Measurements from ENCODE around the gene KRTAP5-3.
A peak's percentile ranks its signal among the peaks of the same experiment; 100 is the strongest.

Gene KRTAP5-3

DNA sequence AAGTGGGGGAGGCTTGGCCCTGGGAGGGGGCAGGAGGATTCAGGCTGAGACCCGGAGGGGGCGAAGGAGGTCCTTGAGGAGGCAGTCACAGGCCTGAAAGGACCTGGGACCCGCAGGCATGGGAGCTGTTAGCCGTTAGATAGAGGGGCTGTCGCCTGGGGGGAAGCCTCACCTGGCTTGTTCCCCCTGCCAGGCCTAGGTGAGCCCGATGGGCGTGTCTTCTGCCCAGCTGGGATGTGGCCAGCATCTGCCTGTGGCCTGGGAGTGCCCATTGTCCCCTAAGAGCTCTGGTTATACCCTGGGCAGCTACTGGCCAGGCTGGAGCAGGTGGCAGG, 34.4 kb downstream of the KRTAP5-3 start:
- DNase-seq (ENCODE audit: low spot score): no peak
- peak overlapping the region; percentile 28 for H3K4me3 ChIP-seq (ENCODE audit: severe bottlenecking)
- H3K36me3 ChIP-seq (ENCODE audit: low read depth): no peaks in the 10 kb centered on the region
- H3K4me1 ChIP-seq (ENCODE audit: insufficient read depth, poor library complexity, severe bottlenecking): no peaks in the 10 kb centered on the region
- peak; percentile 60 for ATAC-seq (ENCODE audit: low read depth)
- peaks cover 20% of the 10 kb centered on the region for H3K27me3 ChIP-seq (ENCODE audit: insufficient read depth, poor library complexity, severe bottlenecking)
- no peak overlapping the region for H3K27ac ChIP-seq (ENCODE audit: poor library complexity, severe bottlenecking)
- no peak for TF ChIP-seq CTCF (IDR thresholded peaks at IDR 0.05; ENCODE audit: poor library complexity, severe bottlenecking)
- H3K9me3 ChIP-seq (ENCODE audit: severe bottlenecking): peaks cover 2% of the 10 kb centered on the region

- no peaks in the 10 kb centered on the region for H3K36me3 ChIP-seq (ENCODE audit: low read depth)
- no peak for DNase-seq (ENCODE audit: low spot score)
- H3K4me1 ChIP-seq (ENCODE audit: insufficient read depth, poor library complexity, severe bottlenecking): no peaks in the 10 kb centered on the region
- peak; percentile 31; the same call in 2 of the 3 replicates for ATAC-seq (ENCODE audit: low read depth)
- peak overlapping the region; percentile 50 for H3K4me3 ChIP-seq (ENCODE audit: severe bottlenecking)
- H3K27ac ChIP-seq (ENCODE audit: poor library complexity, severe bottlenecking): no peak overlapping the region
- peaks cover 2% of the 10 kb centered on the region for H3K9me3 ChIP-seq (ENCODE audit: severe bottlenecking)
- H3K27me3 ChIP-seq (ENCODE audit: insufficient read depth, poor library complexity, severe bottlenecking): peaks cover 20% of the 10 kb centered on the region
- TF ChIP-seq CTCF (IDR thresholded peaks at IDR 0.05; ENCODE audit: poor library complexity, severe bottlenecking): no peak
Observed at GRCh38 chr11:1573077-1573902, 35.0 kb downstream of the KRTAP5-3 start.

DNA sequence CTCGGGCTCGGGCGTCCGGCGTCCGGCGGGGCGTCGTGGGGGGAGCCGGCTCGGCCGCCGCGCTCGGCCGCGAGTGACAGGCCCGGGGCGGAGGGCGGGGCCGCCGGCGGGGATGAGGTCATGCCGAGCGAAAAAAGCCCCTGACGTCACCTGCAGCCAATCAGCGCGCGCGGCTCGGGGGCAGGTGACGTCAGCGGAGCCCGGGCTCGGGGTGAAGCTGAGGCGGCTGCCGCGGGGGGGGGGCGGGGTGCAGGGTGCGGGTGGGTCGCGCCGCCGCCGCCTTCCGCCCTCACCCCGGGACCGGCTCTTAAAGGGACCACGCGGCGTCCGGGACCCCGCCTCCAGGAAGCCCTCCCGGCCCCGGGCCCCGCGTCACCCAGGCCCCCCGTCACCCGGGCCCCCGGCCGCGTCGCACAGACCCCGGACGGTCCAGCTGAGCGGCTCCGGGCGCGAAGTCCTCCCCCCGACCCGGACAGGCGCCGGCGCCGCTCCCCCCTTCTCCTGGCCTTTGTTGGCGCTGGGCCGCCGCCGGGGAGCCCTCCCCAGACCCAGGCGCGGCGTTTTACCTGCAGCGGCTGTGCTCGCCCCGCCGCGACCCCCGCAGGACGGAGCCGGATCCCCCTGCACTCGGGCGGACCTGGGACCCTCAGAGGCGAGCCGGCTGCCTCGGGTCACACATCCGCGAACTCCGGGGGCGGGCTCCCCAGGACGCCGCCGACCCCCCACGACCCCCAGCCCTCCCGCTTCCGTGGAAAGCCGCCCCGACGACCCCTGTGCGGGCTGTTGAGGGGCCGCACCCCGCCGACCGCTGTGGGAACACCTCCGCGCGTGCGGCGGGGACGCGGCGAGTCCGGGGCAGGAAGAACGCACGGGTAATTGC, 35.8 kb downstream of the KRTAP5-3 start, which contains the start of gene DUSP8:
Gene DUSP8, minus strand, starts transcription at position 75 of the 880 bp plus-strand sequence. CDS start 6,445 bp downstream, outside the sequence.
- ATAC-seq (ENCODE audit: low read depth) (peak; percentile 6; the same call in 1 of the 3 replicates), DNase-seq (ENCODE audit: low spot score) (peak; percentile 78)
- H3K4me3 ChIP-seq (ENCODE audit: severe bottlenecking): peak within 1 kb of the TSS; percentile 50
- no peak within 1 kb of the TSS for H3K27ac ChIP-seq (ENCODE audit: poor library complexity, severe bottlenecking)
- H3K4me1 ChIP-seq (ENCODE audit: insufficient read depth, poor library complexity, severe bottlenecking): no peaks in the 10 kb centered on the region
- H3K36me3 ChIP-seq (ENCODE audit: low read depth): no peaks in the 10 kb centered on the region
- TF ChIP-seq CTCF (IDR thresholded peaks at IDR 0.05; ENCODE audit: poor library complexity, severe bottlenecking): no peak
- H3K27me3 ChIP-seq (ENCODE audit: insufficient read depth, poor library complexity, severe bottlenecking): peaks cover 20% of the 10 kb centered on the region
- H3K9me3 ChIP-seq (ENCODE audit: severe bottlenecking): no peaks in the 10 kb centered on the region

GRCh38 chr11:1571760-1572196, 36.5 kb downstream of the KRTAP5-3 start:
- no peak for TF ChIP-seq CTCF (IDR thresholded peaks at IDR 0.05; ENCODE audit: poor library complexity, severe bottlenecking)
- Histone ChIP-seq H3K4me1 (ENCODE audit: insufficient read depth, poor library complexity, severe bottlenecking) (no peaks in the 10 kb centered on the region), H3K27ac (ENCODE audit: poor library complexity, severe bottlenecking) (no peak overlapping the region), H3K4me3 (ENCODE audit: severe bottlenecking) (peak overlapping the region; percentile 50), H3K27me3 (ENCODE audit: insufficient read depth, poor library complexity, severe bottlenecking) (peaks cover 20% of the 10 kb centered on the region), H3K9me3 (ENCODE audit: severe bottlenecking) (no peaks in the 10 kb centered on the region), H3K36me3 (ENCODE audit: low read depth) (no peaks in the 10 kb centered on the region)
- ATAC-seq (ENCODE audit: low read depth) (no peak), DNase-seq (ENCODE audit: low spot score) (no peak)
